GM03348 (cell line): ENCODE data around the gene CLCN2.

Experiments
- DNase-seq: peaks from one replicate; pipeline ENCODE4 v3.0.0; 2012; ENCODE audit warnings: low spot score

CLCN2 gene

GRCh38 chr3:184360070-184360928 is 1.1 kb downstream of the CLCN2 start:
- no peak for DNase-seq

- no peak for DNase-seq
These were observed 1.8 kb downstream of the CLCN2 start for GRCh38 chr3:184359610-184360009.

GRCh38 chr3:184358921-184359350 is 2.5 kb downstream of the CLCN2 start:
- no peak for DNase-seq

GRCh38 chr3:184358124-184358767 is 3.2 kb downstream of the CLCN2 start:
- no peak for DNase-seq

GRCh38 chr3:184357248-184358123 is 3.9 kb downstream of the CLCN2 start:
- DNase-seq, result no peak

GRCh38 chr3:184355261-184356040 is 6.0 kb downstream of the CLCN2 start:
- DNase-seq, result no peak

GRCh38 chr3:184354754-184355153 is 6.7 kb downstream of the CLCN2 start:
- DNase-seq, result no peak

GRCh38 chr3:184354121-184354728 is 7.2 kb downstream of the CLCN2 start:
- DNase-seq, result peak; percentile 79

GRCh38 chr3:184353546-184353941 is 7.9 kb downstream of the CLCN2 start:
- DNase-seq, result no peak

- DNase-seq, result no peak
These were observed 8.4 kb downstream of the CLCN2 start for GRCh38 chr3:184352897-184353545.

GRCh38 chr3:184352149-184352785 is 9.1 kb downstream of the CLCN2 start:
- no peak for DNase-seq

- no peak for DNase-seq
These were observed 9.8 kb downstream of the CLCN2 start for GRCh38 chr3:184351511-184352148.

- no peak for DNase-seq
These were observed 10.8 kb downstream of the CLCN2 start for GRCh38 chr3:184350618-184351017.

GRCh38 chr3:184349563-184350470 is 11.6 kb downstream of the CLCN2 start:
- DNase-seq, result no peak

GRCh38 chr3:184348057-184348382 is 13.4 kb downstream of the CLCN2 start:
- DNase-seq, result no peak

GRCh38 chr3:184347321-184348056 is 13.9 kb downstream of the CLCN2 start:
- DNase-seq, result no peak

- DNase-seq, result no peak
These were observed 14.8 kb downstream of the CLCN2 start for GRCh38 chr3:184346480-184347190.
